IPS-NIHi7 (cell line): ENCODE data around the gene FBXL17.
A peak's percentile ranks its signal among the peaks of the same experiment; 100 is the strongest.

Experiments
- DNase-seq: peaks from one replicate; pipeline ENCODE4 v3.0.0; 2012; ENCODE audit warnings: mixed read lengths; ENCODE audit errors: extremely low spot score

Gene FBXL17

GRCh38 chr5:107916731-107917725 is 464.9 kb downstream of the FBXL17 start:
- DNase-seq, result no peak

- DNase-seq, result no peak
Measured at GRCh38 chr5:107915176-107915812, 466.6 kb downstream of the FBXL17 start.

GRCh38 chr5:107913494-107913893 is 468.4 kb downstream of the FBXL17 start:
- no peak for DNase-seq

GRCh38 chr5:107900721-107901120 is 481.2 kb downstream of the FBXL17 start:
- no peak for DNase-seq

GRCh38 chr5:107894361-107894760 is 487.5 kb downstream of the FBXL17 start:
- DNase-seq, result no peak

GRCh38 chr5:107893642-107894041 is 488.3 kb downstream of the FBXL17 start:
- no peak for DNase-seq

GRCh38 chr5:107889387-107889786 is 492.5 kb downstream of the FBXL17 start:
- DNase-seq, result no peak

- DNase-seq, result no peak
Measured at GRCh38 chr5:107888541-107888940, 493.4 kb downstream of the FBXL17 start.

GRCh38 chr5:107887166-107887943 is 494.5 kb downstream of the FBXL17 start:
- no peak for DNase-seq

GRCh38 chr5:107885601-107886000 is 496.3 kb downstream of the FBXL17 start:
- DNase-seq, result no peak

- DNase-seq, result no peak
Measured at GRCh38 chr5:107884871-107885270, 497.0 kb downstream of the FBXL17 start.

GRCh38 chr5:107878661-107879060 is 503.2 kb downstream of the FBXL17 start:
- no peak for DNase-seq

GRCh38 chr5:107876906-107877305 is 505.0 kb downstream of the FBXL17 start:
- DNase-seq, result no peak

GRCh38 chr5:107876261-107876660 is 505.6 kb downstream of the FBXL17 start:
- no peak for DNase-seq

- DNase-seq, result peak; percentile 43
Measured at GRCh38 chr5:107875833-107876232, 506.1 kb downstream of the FBXL17 start.

- no peak for DNase-seq
Measured at GRCh38 chr5:107874795-107875194, 507.1 kb downstream of the FBXL17 start.

GRCh38 chr5:107873877-107874276 is 508.0 kb downstream of the FBXL17 start:
- no peak for DNase-seq

GRCh38 chr5:107871023-107871422 is 510.9 kb downstream of the FBXL17 start:
- no peak for DNase-seq

GRCh38 chr5:107869438-107870115 is 512.3 kb downstream of the FBXL17 start:
- no peak for DNase-seq

GRCh38 chr5:107868650-107869409 is 513.1 kb downstream of the FBXL17 start:
- DNase-seq, result peak; percentile 36

GRCh38 chr5:107867266-107867665 is 514.6 kb downstream of the FBXL17 start:
- no peak for DNase-seq
